Activated T-helper 1 cell treated with anti-CD3 and anti-CD28 coated beads, Interleukin-2, amount 50 U/mL, for 16 hours (primary cell): ENCODE results near the gene TRAPPC2L.
"Not testable (repeated sequence)": the region's sequence is repeated elsewhere in the genome, so short reads cannot be mapped to it uniquely, and the experiment has no call there.

Experiments used
- DNase-seq, 2 donors: peaks; one replicate each; pipeline ENCODE4 v3.0.0-alpha.2; 2020; ENCODE audit warnings: low read depth in 1 of 2, low spot score in 1 of 2

TRAPPC2L gene

GRCh38 chr16:88818575-88818874 is 38.4 kb upstream of the TRAPPC2L start:
- DNase-seq = no peak

GRCh38 chr16:88819126-88819525 is 37.8 kb upstream of the TRAPPC2L start:
- DNase-seq = no peak

- DNase-seq = no peak
These were observed 36.4 kb upstream of the TRAPPC2L start for GRCh38 chr16:88820385-88821025.

GRCh38 chr16:88821168-88821850 is 35.6 kb upstream of the TRAPPC2L start:
- DNase-seq = no peak

GRCh38 chr16:88822281-88823040 is 34.5 kb upstream of the TRAPPC2L start:
- no peak for DNase-seq

GRCh38 chr16:88823646-88824045 is 33.3 kb upstream of the TRAPPC2L start:
- DNase-seq = not testable (repeated sequence)

- DNase-seq = no peak
These were observed 32.5 kb upstream of the TRAPPC2L start for GRCh38 chr16:88824256-88825077.

GRCh38 chr16:88825146-88825545 is 31.8 kb upstream of the TRAPPC2L start:
- no peak for DNase-seq

- DNase-seq = no peak
These were observed 30.7 kb upstream of the TRAPPC2L start for GRCh38 chr16:88826070-88826840.

- DNase-seq = no peak
These were observed 29.2 kb upstream of the TRAPPC2L start for GRCh38 chr16:88827727-88828126.

- DNase-seq = no peak
These were observed 28.2 kb upstream of the TRAPPC2L start for GRCh38 chr16:88828711-88829110.

- no peak for DNase-seq
These were observed 26.7 kb upstream of the TRAPPC2L start for GRCh38 chr16:88830258-88830657.

- DNase-seq = no peak
These were observed 26.1 kb upstream of the TRAPPC2L start for GRCh38 chr16:88830783-88831182.

GRCh38 chr16:88831838-88832237 is 25.1 kb upstream of the TRAPPC2L start:
- DNase-seq = no peak

- no peak for DNase-seq
These were observed 23.8 kb upstream of the TRAPPC2L start for GRCh38 chr16:88833086-88833485.

GRCh38 chr16:88834670-88835069 is 22.3 kb upstream of the TRAPPC2L start:
- DNase-seq = no peak

- no peak for DNase-seq
These were observed 21.5 kb upstream of the TRAPPC2L start for GRCh38 chr16:88835383-88835782.

GRCh38 chr16:88835818-88836217 is 21.1 kb upstream of the TRAPPC2L start:
- DNase-seq = no peak

GRCh38 chr16:88836791-88837190 is 20.1 kb upstream of the TRAPPC2L start:
- no peak for DNase-seq

- no peak for DNase-seq
These were observed 19.1 kb upstream of the TRAPPC2L start for GRCh38 chr16:88837806-88838205.

GRCh38 chr16:88838566-88838965 is 18.4 kb upstream of the TRAPPC2L start:
- no peak for DNase-seq
